GM12891 (cell line): ENCODE data around the gene DOK5.

Experiments
- PAX5 ChIP-seq: IDR thresholded peaks from 2 replicates; pipeline ENCODE4 v1.6.1; 2011; ENCODE audit warnings: low read length, moderate library complexity, mild to moderate bottlenecking; ENCODE audit not compliant: insufficient read depth, severe bottlenecking
- POLR2A ChIP-seq: IDR thresholded peaks from 2 replicates; pipeline ENCODE4 v1.6.1; 2011; ENCODE audit warnings: low read depth, low read length, control low read depth
- POLR2AphosphoS5 ChIP-seq: IDR thresholded peaks from 2 replicates; pipeline ENCODE4 v1.6.1; 2011; ENCODE audit warnings: low read depth, low read length, control low read depth
- POU2F2 ChIP-seq: IDR thresholded peaks from 2 replicates; pipeline ENCODE4 v1.6.1; 2011; ENCODE audit warnings: low read depth, mild to moderate bottlenecking, control low read depth, low read length, moderate library complexity
- SPI1 ChIP-seq: IDR thresholded peaks from 2 replicates; pipeline ENCODE4 v1.6.1; 2011; ENCODE audit warnings: low read depth, low read length, control low read depth
- TAF1 ChIP-seq: IDR thresholded peaks from 2 replicates; pipeline ENCODE4 v1.6.1; 2011; ENCODE audit warnings: low read depth, low read length, control low read depth

DNA sequence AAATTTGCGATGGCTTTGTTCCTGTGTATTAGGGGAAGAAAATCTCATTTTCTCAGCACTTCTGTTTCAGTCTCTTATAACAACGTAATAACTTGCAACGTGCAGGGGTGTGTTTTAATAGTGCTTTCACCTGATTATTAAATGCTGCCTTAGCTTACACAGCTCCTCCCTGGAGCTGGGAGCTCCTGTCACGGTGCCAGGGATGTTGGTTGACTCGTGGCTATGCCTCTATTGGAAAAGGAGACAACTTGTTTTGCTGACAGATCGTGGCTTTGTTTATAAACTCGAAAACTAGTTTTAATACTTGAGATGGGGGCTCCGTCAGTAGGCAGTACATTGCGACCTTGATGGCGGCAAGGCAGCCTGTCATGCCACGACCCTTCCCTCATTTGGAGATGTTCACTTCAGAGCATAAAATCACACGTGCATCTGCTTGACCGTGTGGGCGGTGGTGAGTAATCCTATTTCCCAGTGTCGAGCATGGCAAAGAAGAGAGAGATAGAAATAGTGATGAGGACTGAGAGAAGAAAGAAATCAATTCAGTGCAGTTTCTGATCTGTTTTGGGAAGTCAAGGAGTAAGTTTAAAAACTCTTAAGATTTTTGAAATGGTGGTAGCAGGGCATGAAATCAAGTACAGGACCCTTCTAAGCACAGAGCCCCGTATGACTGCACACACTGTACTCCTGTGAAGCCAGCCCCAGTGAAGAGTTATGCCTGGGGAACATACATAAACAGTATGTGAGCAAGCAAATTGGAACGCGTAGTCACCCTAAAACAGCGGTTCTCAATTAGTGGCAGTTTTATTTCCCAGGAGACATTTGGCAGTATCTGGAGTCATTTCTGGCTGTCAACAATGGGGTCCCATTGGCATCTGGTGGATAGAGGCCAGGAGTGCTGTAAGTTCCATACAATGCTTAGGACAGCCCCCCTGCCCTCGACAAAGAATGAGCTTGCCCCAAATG lies 147.2 kb downstream of the DOK5 start:
- no peak for TF ChIP-seq TAF1
- TF ChIP-seq POLR2A, result no peak
- TF ChIP-seq POLR2AphosphoS5, result no peak
- no peak for TF ChIP-seq POU2F2
- no peak for TF ChIP-seq SPI1
- no peak for TF ChIP-seq PAX5
